GM19023 (cell line): ENCODE measurements around the gene ZNF846.
A peak's percentile ranks its signal among the peaks of the same experiment; 100 is the strongest.
"Not testable (repeated sequence)": the region's sequence is repeated elsewhere in the genome, so short reads cannot be mapped to it uniquely, and the experiment has no call there.

Experiments
- ATAC-seq: cut with Tn5 transposase; IDR thresholded peaks from one replicate; pipeline ENCODE4 v1.9.1; 2021; ENCODE audit warnings: mild to moderate bottlenecking, moderate library complexity; ENCODE audit not compliant: unreplicated experiment

ZNF846 gene

GRCh38 chr19:9785367-9786331 is 17.1 kb upstream of the ZNF846 start:
- peak; percentile 68 for ATAC-seq

GRCh38 chr19:9784163-9784496 is 15.6 kb upstream of the ZNF846 start:
- not testable (repeated sequence) for ATAC-seq

- ATAC-seq, result no peak
Observed at GRCh38 chr19:9782338-9782737, 13.8 kb upstream of the ZNF846 start.

- ATAC-seq, result no peak
Observed at GRCh38 chr19:9757544-9758501, 10.7 kb downstream of the ZNF846 start.

- ATAC-seq, result no peak
Observed at GRCh38 chr19:9752701-9753443, 15.7 kb downstream of the ZNF846 start.

- ATAC-seq, result no peak
Observed at GRCh38 chr19:9751446-9751845, 17.1 kb downstream of the ZNF846 start.

- ATAC-seq, result no peak
Observed at GRCh38 chr19:9741476-9742171, 26.9 kb downstream of the ZNF846 start.

GRCh38 chr19:9735986-9736385 is 32.6 kb downstream of the ZNF846 start:
- ATAC-seq, result no peak

GRCh38 chr19:9730056-9730455 is 38.5 kb downstream of the ZNF846 start:
- ATAC-seq, result not testable (repeated sequence)

GRCh38 chr19:9729162-9729561 is 39.4 kb downstream of the ZNF846 start:
- no peak for ATAC-seq

GRCh38 chr19:9727644-9728043 is 40.9 kb downstream of the ZNF846 start:
- ATAC-seq, result no peak

- not testable (repeated sequence) for ATAC-seq
Observed at GRCh38 chr19:9725508-9726201, 42.9 kb downstream of the ZNF846 start.

- ATAC-seq, result no peak
Observed at GRCh38 chr19:9724157-9724556, 44.4 kb downstream of the ZNF846 start.

GRCh38 chr19:9721861-9722260 is 46.7 kb downstream of the ZNF846 start:
- ATAC-seq, result no peak

- ATAC-seq, result no peak
Observed at GRCh38 chr19:9720541-9720940, 48.0 kb downstream of the ZNF846 start.

- ATAC-seq, result no peak
Observed at GRCh38 chr19:9711815-9712214, 56.7 kb downstream of the ZNF846 start.

GRCh38 chr19:9709305-9709704 is 59.2 kb downstream of the ZNF846 start:
- ATAC-seq, result no peak

GRCh38 chr19:9705836-9706235 is 62.7 kb downstream of the ZNF846 start:
- ATAC-seq, result no peak

GRCh38 chr19:9702186-9702585 is 66.4 kb downstream of the ZNF846 start:
- no peak for ATAC-seq
